Chondrocyte (in vitro differentiated cells): ENCODE data around the gene HDGF. TPM values are rescaled to one million over a fixed set of nuclear protein-coding genes. Genes with fewer than 3 reads are reported as not detected.

Experiments used
- DNase-seq: peaks from one replicate; pipeline ENCODE4 v3.0.0; 2021; ENCODE audit warnings: mixed read lengths, low spot score
- H3K27ac Mint-ChIP-seq: one replicate; pipeline ENCODE4 v1.8.0; 2021; ENCODE audit warnings: mild to moderate bottlenecking, moderate library complexity, mixed read lengths; ENCODE audit not compliant: unreplicated experiment
- H3K27me3 Mint-ChIP-seq: 2 replicates; pipeline ENCODE4 v1.8.0; 2021; ENCODE audit warnings: low read depth, mixed read lengths
- H3K36me3 Mint-ChIP-seq: 2 replicates; pipeline ENCODE4 v1.8.0; 2021; ENCODE audit warnings: low read depth, mixed read lengths
- H3K4me1 Mint-ChIP-seq: 2 replicates; pipeline ENCODE4 v1.8.0; 2021; ENCODE audit warnings: low read depth, mild to moderate bottlenecking, mixed read lengths
- H3K4me3 Mint-ChIP-seq: one replicate; pipeline ENCODE4 v1.8.0; 2021; ENCODE audit warnings: mild to moderate bottlenecking, moderate library complexity, mixed read lengths; ENCODE audit not compliant: unreplicated experiment
- H3K9me3 Mint-ChIP-seq: 2 replicates; pipeline ENCODE4 v1.8.0; 2021; ENCODE audit warnings: low read depth, mixed read lengths
- CTCF ChIP-seq: fragments of 200-600 bp; sonication (generic); IDR thresholded peaks from 2 replicates; pipeline ENCODE4 v1.5.0; 2021; ENCODE audit warnings: antibody characterized with exemption, mild to moderate bottlenecking, moderate library complexity
- long read RNA-seq: library from polyadenylated mRNA; stranded (forward); transcript quantifications from one replicate; pipeline ENCODE4 v2.0.0, GENCODE V29; 2021
- total RNA-seq: library from RNA; stranded (reverse); gene quantifications from 3 replicates; pipeline ENCODE4 v1.2.1, GENCODE V29; 2021

Gene HDGF
- 136 to 143 TPM (median 140 TPM) in 3 replicates for total RNA-seq
- long read RNA-seq, transcript HDGF-201 (6 exons, 2,380 nt), result major isoform, 49 of 57 reads
- long read RNA-seq, partial matches to known transcripts, result 6 of 57 reads
- long read RNA-seq, other reads (novel, unspliced or antisense), result 1 of 57 reads

GRCh38 chr1:156751451-156751756 lies at the start of gene HDGF:
Gene HDGF, minus strand, starts transcription at chr1:156751675. Its CDS starts 246 bp downstream, at chr1:156751429.
- H3K4me1 Mint-ChIP-seq, result peaks cover 51% of the 10 kb centered on the region
- H3K27me3 Mint-ChIP-seq, result no peaks in the 10 kb centered on the region
- peak within 1 kb of the TSS; percentile 92 for H3K4me3 Mint-ChIP-seq
- H3K36me3 Mint-ChIP-seq, result no peaks in the 10 kb centered on the region
- DNase-seq, result no peak
- peak within 1 kb of the TSS; percentile 99 for H3K27ac Mint-ChIP-seq
- no peak for TF ChIP-seq CTCF
- H3K9me3 Mint-ChIP-seq, result no peaks in the 10 kb centered on the region

DNA sequence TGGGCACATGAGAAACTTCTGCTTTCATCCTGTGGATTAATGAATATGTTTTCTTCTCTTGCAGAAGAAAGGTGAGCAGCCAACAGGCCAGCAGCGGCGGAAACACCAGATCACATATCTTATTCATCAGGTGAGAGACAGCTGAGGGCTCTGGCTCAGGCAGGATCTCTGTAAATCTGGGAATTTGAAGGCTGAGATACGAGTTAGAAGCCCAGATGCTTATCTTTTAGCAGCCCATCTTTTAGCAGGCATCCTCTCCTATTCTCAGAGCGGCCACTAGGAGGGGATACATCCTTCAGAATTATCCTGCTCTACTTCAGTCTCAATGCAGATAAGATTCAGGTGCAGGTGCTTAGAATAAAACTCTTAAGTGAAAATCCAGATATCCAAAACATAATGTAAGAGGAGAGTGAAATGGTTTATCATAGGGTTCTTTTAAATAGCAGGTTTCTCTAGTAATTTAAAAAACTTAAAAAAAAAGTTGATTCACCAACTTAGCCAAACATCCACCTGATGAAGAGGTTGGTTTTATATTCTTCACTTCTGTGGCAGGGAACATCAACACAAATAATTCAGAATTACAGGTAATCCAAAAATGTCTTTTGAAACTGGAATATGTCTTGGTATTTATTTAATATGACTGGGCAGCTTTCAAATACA lies 45.9 kb upstream of the HDGF start:
- no peak for DNase-seq

DNA sequence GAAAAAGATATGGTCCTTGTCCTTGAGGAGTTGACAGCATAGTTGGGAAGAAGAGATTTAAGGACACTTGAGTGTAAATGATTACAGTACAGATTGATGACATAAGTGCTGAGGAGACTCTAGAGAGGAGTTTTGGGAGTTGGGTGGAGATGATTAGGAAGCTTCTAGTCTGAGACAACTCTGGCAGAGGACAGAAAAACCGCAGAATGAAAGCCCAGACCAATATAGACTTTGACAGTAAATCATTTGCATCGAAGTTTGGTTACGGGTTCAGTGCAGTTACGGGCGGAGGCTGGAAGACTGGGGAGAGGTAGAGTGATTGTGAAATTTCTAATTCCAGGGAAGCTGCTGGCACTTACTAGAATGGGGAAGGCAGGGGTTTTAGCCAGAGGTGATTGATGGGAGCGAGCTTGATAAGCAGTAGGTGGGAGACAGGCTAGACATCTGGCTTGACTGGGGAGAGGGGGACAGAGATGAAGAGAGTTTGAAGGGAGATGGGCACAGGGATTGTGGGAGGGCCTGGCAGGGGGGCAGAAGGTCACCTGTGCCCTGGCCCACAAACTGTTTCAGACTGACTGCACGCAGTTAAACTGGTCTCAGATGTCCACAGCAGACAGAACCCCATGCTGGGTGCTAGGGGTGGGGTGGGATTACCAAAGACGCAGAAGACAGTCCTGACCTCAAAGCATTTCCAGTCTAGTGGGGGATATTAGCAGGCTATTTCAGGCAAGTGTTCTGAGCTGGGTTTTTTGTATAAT lies 45.0 kb upstream of the HDGF start:
- Mint-ChIP-seq H3K27ac (no peak overlapping the region), H3K36me3 (peaks cover 36% of the 10 kb centered on the region), H3K4me3 (no peak overlapping the region), H3K9me3 (no peaks in the 10 kb centered on the region), H3K4me1 (peaks cover 7% of the 10 kb centered on the region), H3K27me3 (no peaks in the 10 kb centered on the region)
- no peak for DNase-seq
- TF ChIP-seq CTCF, result no peak

More for the DNA sequence above, 45.9 kb upstream of the HDGF start:
- H3K9me3 Mint-ChIP-seq, result no peaks in the 10 kb centered on the region
- peak; percentile 87 for TF ChIP-seq CTCF
- H3K4me1 Mint-ChIP-seq, result peaks cover 7% of the 10 kb centered on the region
- no peak overlapping the region for H3K4me3 Mint-ChIP-seq
- no peaks in the 10 kb centered on the region for H3K27me3 Mint-ChIP-seq
- H3K27ac Mint-ChIP-seq, result no peak overlapping the region
- peaks cover 33% of the 10 kb centered on the region for H3K36me3 Mint-ChIP-seq

- Mint-ChIP-seq H3K36me3 (peaks cover 35% of the 10 kb centered on the region), H3K27ac (no peak overlapping the region), H3K27me3 (no peaks in the 10 kb centered on the region), H3K4me1 (peaks cover 3% of the 10 kb centered on the region), H3K4me3 (no peak overlapping the region), H3K9me3 (no peaks in the 10 kb centered on the region)
- no peak for TF ChIP-seq CTCF
- no peak for DNase-seq
Observed at GRCh38 chr1:156795787-156796186, 44.3 kb upstream of the HDGF start.

GRCh38 chr1:156795374-156795733 lies 43.9 kb upstream of the HDGF start:
- no peaks in the 10 kb centered on the region for H3K27me3 Mint-ChIP-seq
- no peak overlapping the region for H3K27ac Mint-ChIP-seq

More at GRCh38 chr1:156795374-156795733, 43.9 kb upstream of the HDGF start:
- peaks cover 32% of the 10 kb centered on the region for H3K36me3 Mint-ChIP-seq
- no peak for TF ChIP-seq CTCF
- peaks cover 3% of the 10 kb centered on the region for H3K4me1 Mint-ChIP-seq
- H3K9me3 Mint-ChIP-seq, result no peaks in the 10 kb centered on the region
- H3K4me3 Mint-ChIP-seq, result no peak overlapping the region
- DNase-seq, result no peak
